Astrocyte (in vitro differentiated cells and primary cell): ENCODE data around the gene ZEB2. TPM values are rescaled to one million over a fixed set of nuclear protein-coding genes. Genes with fewer than 3 reads are reported as not detected.
A peak's percentile ranks its signal among the peaks of the same experiment; 100 is the strongest.

Experiments
- DNase-seq: peaks from one replicate; pipeline ENCODE4 v3.0.0-alpha.2; 2010; ENCODE audit warnings: low read depth
- FAIRE-seq: peaks from 2 replicates; lab custom pipeline; 2011; peaks lifted over from hg19 to GRCh38; lab: Jason Lieb, UNC
- H2AFZ ChIP-seq: 2 replicates; pipeline ENCODE4 v1.6.0; 2012; ENCODE audit warnings: low read depth, low read length, inconsistent platforms
- H3K27ac ChIP-seq: 2 replicates; pipeline ENCODE4 v1.5.1; 2011; ENCODE audit warnings: low read depth, low read length, inconsistent platforms
- H3K27me3 ChIP-seq: 2 replicates; pipeline ENCODE4 v1.6.0; 2011; ENCODE audit warnings: low read length, inconsistent platforms; ENCODE audit not compliant: insufficient read depth
- H3K36me3 ChIP-seq: 2 replicates; pipeline ENCODE4 v1.5.1; 2011; ENCODE audit warnings: low read length, inconsistent platforms; ENCODE audit not compliant: insufficient read depth
- H3K4me1 ChIP-seq: 2 replicates; pipeline ENCODE4 v1.5.1; 2011; ENCODE audit warnings: low read length, inconsistent platforms; ENCODE audit not compliant: insufficient read depth
- H3K4me2 ChIP-seq: 2 replicates; pipeline ENCODE4 v1.6.0; 2012; ENCODE audit warnings: low read length, inconsistent platforms
- H3K4me3 ChIP-seq: 2 replicates; pipeline ENCODE4 v1.5.1; 2011; ENCODE audit warnings: low read depth, mild to moderate bottlenecking, low read length, inconsistent platforms; ENCODE audit not compliant: insufficient read depth
- H3K79me2 ChIP-seq: 2 replicates; pipeline ENCODE4 v1.6.0; 2012; ENCODE audit warnings: mild to moderate bottlenecking, low read length, inconsistent platforms; ENCODE audit not compliant: insufficient read depth
- H3K9ac ChIP-seq: 2 replicates; pipeline ENCODE4 v1.6.0; 2012; ENCODE audit warnings: mild to moderate bottlenecking, low read length, inconsistent platforms
- H3K9me3 ChIP-seq: 2 replicates; pipeline ENCODE4 v1.5.1; 2012; ENCODE audit warnings: low read depth, mild to moderate bottlenecking, low read length, inconsistent platforms; ENCODE audit not compliant: insufficient read depth
- H4K20me1 ChIP-seq: 2 replicates; pipeline ENCODE4 v1.6.0; 2012; ENCODE audit warnings: low read length, inconsistent platforms; ENCODE audit not compliant: insufficient read depth
- H3K27ac Mint-ChIP-seq: one replicate; pipeline ENCODE4 v1.8.0; 2021; ENCODE audit warnings: mild to moderate bottlenecking, mixed read lengths; ENCODE audit not compliant: unreplicated experiment
- H3K27me3 Mint-ChIP-seq: one replicate; pipeline ENCODE4 v1.8.0; 2021; ENCODE audit warnings: low read depth, mixed read lengths; ENCODE audit not compliant: unreplicated experiment
- H3K36me3 Mint-ChIP-seq: one replicate; pipeline ENCODE4 v1.8.0; 2021; ENCODE audit warnings: low read depth, mixed read lengths; ENCODE audit not compliant: unreplicated experiment
- H3K4me1 Mint-ChIP-seq: one replicate; pipeline ENCODE4 v1.8.0; 2021; ENCODE audit warnings: low read depth, mixed read lengths; ENCODE audit not compliant: unreplicated experiment
- H3K4me3 Mint-ChIP-seq: one replicate; pipeline ENCODE4 v1.8.0; 2021; ENCODE audit warnings: mild to moderate bottlenecking, moderate library complexity, mixed read lengths; ENCODE audit not compliant: unreplicated experiment
- H3K9me3 Mint-ChIP-seq: one replicate; pipeline ENCODE4 v1.8.0; 2021; ENCODE audit warnings: mild to moderate bottlenecking, mixed read lengths; ENCODE audit not compliant: unreplicated experiment
- EZH2 ChIP-seq: IDR thresholded peaks from 2 replicates; pipeline ENCODE4 v1.6.1; 2012; ENCODE audit warnings: mild to moderate bottlenecking, low read length, inconsistent platforms; ENCODE audit not compliant: insufficient read depth
- total RNA-seq: library from RNA; stranded (reverse); gene quantifications from 2 replicates; pipeline ENCODE4 v1.2.1, GENCODE V29; 2021
- TF ChIP-seq, protein P1 (sequence below): IDR thresholded peaks from 2 replicates; pipeline ENCODE4 v1.5.1; 2011; ENCODE audit warnings: low read depth, mild to moderate bottlenecking, inconsistent platforms, low read length, moderate library complexity; ENCODE audit not compliant: insufficient read depth

The ZEB2 gene
- total RNA-seq, 1 donor from 2014 or later, result 84.9 TPM

GRCh38 chr2:144409241-144409640 is 110.7 kb downstream of the ZEB2 start:
- Histone ChIP-seq H3K36me3 (no peaks in the 10 kb centered on the region), H3K27me3 (no peaks in the 10 kb centered on the region), H3K9me3 (no peaks in the 10 kb centered on the region), H3K4me1 (no peaks in the 10 kb centered on the region), H4K20me1 (no peaks in the 10 kb centered on the region), H3K9ac (no peak overlapping the region), H3K4me2 (no peak overlapping the region), H3K79me2 (no peaks in the 10 kb centered on the region), H2AFZ (no peak overlapping the region), H3K4me3 (no peak overlapping the region), H3K27ac (no peak overlapping the region)
- Mint-ChIP-seq H3K36me3 (peaks cover 10% of the 10 kb centered on the region), H3K9me3 (no peaks in the 10 kb centered on the region), H3K27ac (no peak overlapping the region), H3K27me3 (no peaks in the 10 kb centered on the region), H3K4me1 (peaks cover 18% of the 10 kb centered on the region), H3K4me3 (no peak overlapping the region)
- FAIRE-seq, result peak; percentile 17
- no peak for DNase-seq
- TF ChIP-seq, protein P1, sequence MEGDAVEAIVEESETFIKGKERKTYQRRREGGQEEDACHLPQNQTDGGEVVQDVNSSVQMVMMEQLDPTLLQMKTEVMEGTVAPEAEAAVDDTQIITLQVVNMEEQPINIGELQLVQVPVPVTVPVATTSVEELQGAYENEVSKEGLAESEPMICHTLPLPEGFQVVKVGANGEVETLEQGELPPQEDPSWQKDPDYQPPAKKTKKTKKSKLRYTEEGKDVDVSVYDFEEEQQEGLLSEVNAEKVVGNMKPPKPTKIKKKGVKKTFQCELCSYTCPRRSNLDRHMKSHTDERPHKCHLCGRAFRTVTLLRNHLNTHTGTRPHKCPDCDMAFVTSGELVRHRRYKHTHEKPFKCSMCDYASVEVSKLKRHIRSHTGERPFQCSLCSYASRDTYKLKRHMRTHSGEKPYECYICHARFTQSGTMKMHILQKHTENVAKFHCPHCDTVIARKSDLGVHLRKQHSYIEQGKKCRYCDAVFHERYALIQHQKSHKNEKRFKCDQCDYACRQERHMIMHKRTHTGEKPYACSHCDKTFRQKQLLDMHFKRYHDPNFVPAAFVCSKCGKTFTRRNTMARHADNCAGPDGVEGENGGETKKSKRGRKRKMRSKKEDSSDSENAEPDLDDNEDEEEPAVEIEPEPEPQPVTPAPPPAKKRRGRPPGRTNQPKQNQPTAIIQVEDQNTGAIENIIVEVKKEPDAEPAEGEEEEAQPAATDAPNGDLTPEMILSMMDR, result no peak
- no peak for TF ChIP-seq EZH2

- no peak for TF ChIP-seq EZH2
- TF ChIP-seq, protein P1, result no peak
- no peak for DNase-seq
- Mint-ChIP-seq H3K9me3 (no peaks in the 10 kb centered on the region), H3K4me1 (peaks cover 27% of the 10 kb centered on the region), H3K27me3 (no peaks in the 10 kb centered on the region), H3K4me3 (no peak overlapping the region), H3K36me3 (peaks cover 10% of the 10 kb centered on the region), H3K27ac (no peak overlapping the region)
- Histone ChIP-seq H3K4me1 (no peaks in the 10 kb centered on the region), H3K9ac (no peak overlapping the region), H3K4me2 (no peak overlapping the region), H3K36me3 (no peaks in the 10 kb centered on the region), H4K20me1 (no peaks in the 10 kb centered on the region), H3K9me3 (no peaks in the 10 kb centered on the region), H3K4me3 (no peak overlapping the region), H3K27me3 (no peaks in the 10 kb centered on the region), H2AFZ (no peak overlapping the region), H3K79me2 (no peaks in the 10 kb centered on the region), H3K27ac (no peak overlapping the region)
- FAIRE-seq, result no peak
Measured at GRCh38 chr2:144407262-144407661, 112.7 kb downstream of the ZEB2 start.

DNA sequence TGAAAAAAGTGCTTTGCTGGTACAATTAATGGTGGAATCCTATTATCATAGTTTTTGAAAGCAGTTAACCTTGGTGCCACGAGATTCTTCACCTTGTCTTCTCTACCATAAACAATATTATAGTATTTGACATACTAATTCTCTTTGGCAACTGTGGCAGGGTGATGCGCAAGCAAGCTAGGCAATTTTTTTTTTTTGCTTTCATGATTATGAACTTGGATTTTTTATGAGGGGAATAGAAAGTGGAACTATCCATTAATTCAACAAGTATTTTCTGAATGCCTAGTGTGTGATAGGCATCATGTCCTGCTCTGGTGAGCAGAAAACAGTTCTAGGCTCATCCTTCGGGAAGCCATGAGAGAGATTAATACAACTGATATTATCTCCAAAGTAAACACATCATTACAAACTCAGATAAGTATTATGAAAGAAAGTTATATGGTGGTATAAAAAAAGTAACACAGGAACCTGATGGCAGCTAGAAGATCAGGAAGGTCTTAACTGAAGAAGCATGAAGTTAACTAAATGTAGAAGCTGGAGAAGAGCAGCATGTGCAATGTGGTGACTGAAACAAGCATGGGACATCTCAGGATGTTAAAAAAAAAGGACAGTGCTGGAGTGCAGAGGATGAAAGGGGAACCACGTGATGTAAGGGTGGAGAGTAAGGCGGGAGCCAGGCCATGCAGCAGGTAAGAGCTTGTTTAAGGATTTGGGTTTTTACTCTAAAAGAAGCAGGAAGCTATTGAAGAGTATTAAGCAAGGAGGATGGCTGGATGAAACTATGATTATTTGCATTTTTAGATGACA is 113.7 kb downstream of the ZEB2 start:
- Mint-ChIP-seq H3K36me3 (peaks cover 10% of the 10 kb centered on the region), H3K27me3 (no peaks in the 10 kb centered on the region), H3K27ac (no peak overlapping the region), H3K4me3 (no peak overlapping the region), H3K4me1 (peaks cover 34% of the 10 kb centered on the region), H3K9me3 (no peaks in the 10 kb centered on the region)
- Histone ChIP-seq H2AFZ (no peak overlapping the region), H3K4me3 (no peak overlapping the region), H3K9me3 (no peaks in the 10 kb centered on the region), H3K9ac (no peak overlapping the region), H4K20me1 (no peaks in the 10 kb centered on the region), H3K27me3 (no peaks in the 10 kb centered on the region), H3K27ac (no peak overlapping the region), H3K4me2 (no peak overlapping the region), H3K4me1 (no peaks in the 10 kb centered on the region), H3K36me3 (peaks cover 8% of the 10 kb centered on the region), H3K79me2 (no peaks in the 10 kb centered on the region)
- FAIRE-seq (peak; percentile 49), DNase-seq (no peak)
- TF ChIP-seq, protein P1, result no peak
- no peak for TF ChIP-seq EZH2
